Measurements from ENCODE around the gene SLC25A41.

DNA sequence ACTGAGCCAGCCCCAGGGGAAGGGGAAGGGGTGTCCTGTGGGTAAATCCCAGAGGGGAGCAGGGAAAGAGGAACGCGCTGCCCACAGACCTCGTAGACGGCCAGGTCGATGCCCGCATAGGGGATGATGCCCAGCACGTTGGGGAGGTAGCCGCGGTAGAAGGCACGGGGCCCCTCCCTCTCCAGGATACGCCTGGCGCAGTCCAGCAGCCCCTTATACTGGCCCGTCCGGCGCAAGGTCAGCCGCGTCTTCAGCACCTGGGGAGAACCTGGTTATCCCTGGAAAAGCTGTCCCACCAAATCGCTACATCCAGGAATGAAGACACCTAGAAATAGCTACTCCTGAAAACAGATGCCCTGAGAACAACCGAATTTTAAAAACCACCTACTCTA is 18.7 kb upstream of the SLC25A41 start:
- TF ChIP-seq, protein P1, sequence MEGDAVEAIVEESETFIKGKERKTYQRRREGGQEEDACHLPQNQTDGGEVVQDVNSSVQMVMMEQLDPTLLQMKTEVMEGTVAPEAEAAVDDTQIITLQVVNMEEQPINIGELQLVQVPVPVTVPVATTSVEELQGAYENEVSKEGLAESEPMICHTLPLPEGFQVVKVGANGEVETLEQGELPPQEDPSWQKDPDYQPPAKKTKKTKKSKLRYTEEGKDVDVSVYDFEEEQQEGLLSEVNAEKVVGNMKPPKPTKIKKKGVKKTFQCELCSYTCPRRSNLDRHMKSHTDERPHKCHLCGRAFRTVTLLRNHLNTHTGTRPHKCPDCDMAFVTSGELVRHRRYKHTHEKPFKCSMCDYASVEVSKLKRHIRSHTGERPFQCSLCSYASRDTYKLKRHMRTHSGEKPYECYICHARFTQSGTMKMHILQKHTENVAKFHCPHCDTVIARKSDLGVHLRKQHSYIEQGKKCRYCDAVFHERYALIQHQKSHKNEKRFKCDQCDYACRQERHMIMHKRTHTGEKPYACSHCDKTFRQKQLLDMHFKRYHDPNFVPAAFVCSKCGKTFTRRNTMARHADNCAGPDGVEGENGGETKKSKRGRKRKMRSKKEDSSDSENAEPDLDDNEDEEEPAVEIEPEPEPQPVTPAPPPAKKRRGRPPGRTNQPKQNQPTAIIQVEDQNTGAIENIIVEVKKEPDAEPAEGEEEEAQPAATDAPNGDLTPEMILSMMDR (IDR thresholded peaks at IDR 0.05) = no peak
- TF ChIP-seq POLR2A (IDR thresholded peaks at IDR 0.05) = no peak

Measured in Peyer's patch (tissue), 4 donors.